KMS-11 (cell line): ENCODE data around the gene TMC7.

Source experiments
- H2AFZ ChIP-seq: fragments of 200-600 bp; sonication (generic); 2 replicates; pipeline ENCODE4 v1.6.1; 2016; ENCODE audit warnings: antibody characterized with exemption, mixed run types, low read depth
- H3K27ac ChIP-seq: fragments of 200-600 bp; sonication (generic); 2 replicates; pipeline ENCODE4 v1.6.1; 2016; ENCODE audit warnings: mild to moderate bottlenecking, mixed run types
- H3K27me3 ChIP-seq: fragments of 200-600 bp; sonication (generic); 2 replicates; pipeline ENCODE4 v1.6.1; 2017; ENCODE audit warnings: mild to moderate bottlenecking, low read depth, mixed run types, moderate library complexity; ENCODE audit not compliant: insufficient read depth
- H3K36me3 ChIP-seq: fragments of 200-600 bp; sonication (generic); 2 replicates; pipeline ENCODE4 v1.6.1; 2017; ENCODE audit warnings: mild to moderate bottlenecking, mixed run types; ENCODE audit not compliant: insufficient read depth
- H3K4me1 ChIP-seq: fragments of 200-600 bp; sonication (generic); 2 replicates; pipeline ENCODE4 v1.6.1; 2016; ENCODE audit warnings: mild to moderate bottlenecking, low read depth, mixed run types; ENCODE audit not compliant: poor library complexity, severe bottlenecking
- H3K4me2 ChIP-seq: fragments of 200-600 bp; sonication (generic); 2 replicates; pipeline ENCODE4 v1.7.0; 2016; ENCODE audit warnings: mild to moderate bottlenecking, mixed run types
- H3K4me3 ChIP-seq: fragments of 200-600 bp; sonication (generic); IDR thresholded peaks from 2 replicates; pipeline ENCODE4 v1.6.1; 2017; ENCODE audit warnings: low read depth, low read length, mixed read lengths; ENCODE audit not compliant: insufficient read depth
- H3K79me2 ChIP-seq: fragments of 200-600 bp; sonication (generic); 2 replicates; pipeline ENCODE4 v1.6.1; 2016; ENCODE audit warnings: low read depth, mixed run types; ENCODE audit not compliant: insufficient read depth
- H3K9ac ChIP-seq: fragments of 200-600 bp; sonication (generic); 2 replicates; pipeline ENCODE4 v1.6.1; 2016; ENCODE audit warnings: mild to moderate bottlenecking, mixed run types
- H4K20me1 ChIP-seq: fragments of 200-600 bp; sonication (generic); 2 replicates; pipeline ENCODE4 v1.6.1; 2016; ENCODE audit warnings: mild to moderate bottlenecking, mixed run types; ENCODE audit not compliant: insufficient read depth
- TF ChIP-seq, protein P1 (sequence below): fragments of 200-600 bp; sonication (generic); conservative IDR thresholded peaks from 2 replicates; pipeline ENCODE4 v1.6.1; 2017; ENCODE audit warnings: low read depth, mild to moderate bottlenecking, antibody characterized with exemption, low read length, moderate library complexity, mixed read lengths

TMC7 gene

GRCh38 chr16:19075511-19075910, 91.8 kb downstream of the TMC7 start:
- no peak overlapping the region for H3K27ac ChIP-seq
- no peaks in the 10 kb centered on the region for H3K27me3 ChIP-seq
- no peak overlapping the region for H2AFZ ChIP-seq
- H3K4me3 ChIP-seq: no peak overlapping the region
- no peak overlapping the region for H3K4me2 ChIP-seq
- H3K79me2 ChIP-seq: no peaks in the 10 kb centered on the region
- H3K9ac ChIP-seq: no peak overlapping the region
- H3K4me1 ChIP-seq: no peaks in the 10 kb centered on the region
- H4K20me1 ChIP-seq: no peaks in the 10 kb centered on the region
- H3K36me3 ChIP-seq: no peaks in the 10 kb centered on the region
- TF ChIP-seq, protein P1, sequence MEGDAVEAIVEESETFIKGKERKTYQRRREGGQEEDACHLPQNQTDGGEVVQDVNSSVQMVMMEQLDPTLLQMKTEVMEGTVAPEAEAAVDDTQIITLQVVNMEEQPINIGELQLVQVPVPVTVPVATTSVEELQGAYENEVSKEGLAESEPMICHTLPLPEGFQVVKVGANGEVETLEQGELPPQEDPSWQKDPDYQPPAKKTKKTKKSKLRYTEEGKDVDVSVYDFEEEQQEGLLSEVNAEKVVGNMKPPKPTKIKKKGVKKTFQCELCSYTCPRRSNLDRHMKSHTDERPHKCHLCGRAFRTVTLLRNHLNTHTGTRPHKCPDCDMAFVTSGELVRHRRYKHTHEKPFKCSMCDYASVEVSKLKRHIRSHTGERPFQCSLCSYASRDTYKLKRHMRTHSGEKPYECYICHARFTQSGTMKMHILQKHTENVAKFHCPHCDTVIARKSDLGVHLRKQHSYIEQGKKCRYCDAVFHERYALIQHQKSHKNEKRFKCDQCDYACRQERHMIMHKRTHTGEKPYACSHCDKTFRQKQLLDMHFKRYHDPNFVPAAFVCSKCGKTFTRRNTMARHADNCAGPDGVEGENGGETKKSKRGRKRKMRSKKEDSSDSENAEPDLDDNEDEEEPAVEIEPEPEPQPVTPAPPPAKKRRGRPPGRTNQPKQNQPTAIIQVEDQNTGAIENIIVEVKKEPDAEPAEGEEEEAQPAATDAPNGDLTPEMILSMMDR: no peak

GRCh38 chr16:19077879-19078278, 94.1 kb downstream of the TMC7 start:
- Histone ChIP-seq H3K27ac (no peak overlapping the region), H3K36me3 (no peaks in the 10 kb centered on the region), H3K4me3 (no peak overlapping the region), H2AFZ (no peak overlapping the region), H3K4me2 (no peak overlapping the region), H3K9ac (no peak overlapping the region), H4K20me1 (no peaks in the 10 kb centered on the region), H3K4me1 (no peaks in the 10 kb centered on the region), H3K27me3 (no peaks in the 10 kb centered on the region), H3K79me2 (no peaks in the 10 kb centered on the region)
- TF ChIP-seq, protein P1: no peak

DNA sequence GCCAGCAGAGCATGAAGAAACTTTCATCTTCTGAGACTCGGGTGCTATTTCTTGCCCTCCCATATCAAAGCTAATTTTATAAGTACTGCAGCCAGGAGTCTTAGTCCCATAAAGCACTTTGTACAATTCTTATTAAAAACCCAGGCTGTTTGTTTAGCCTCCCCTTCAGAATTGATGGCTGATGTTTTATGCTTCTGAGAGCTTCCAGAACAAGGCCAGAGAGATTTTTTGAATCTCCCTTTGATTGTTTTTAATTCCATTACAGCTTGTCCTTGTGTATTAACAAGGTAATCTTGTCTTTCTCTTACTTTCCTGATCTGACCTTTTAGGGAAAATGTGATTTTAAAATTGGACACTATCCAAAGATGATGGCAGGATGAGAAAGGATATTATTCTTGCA, 99.9 kb downstream of the TMC7 start:
- H3K36me3 ChIP-seq: no peaks in the 10 kb centered on the region
- H3K4me3 ChIP-seq: no peak overlapping the region
- no peaks in the 10 kb centered on the region for H4K20me1 ChIP-seq
- no peak overlapping the region for H3K9ac ChIP-seq
- no peak overlapping the region for H3K27ac ChIP-seq
- H3K27me3 ChIP-seq: no peaks in the 10 kb centered on the region
- H2AFZ ChIP-seq: no peak overlapping the region
- no peaks in the 10 kb centered on the region for H3K4me1 ChIP-seq
- TF ChIP-seq, protein P1: no peak
- no peak overlapping the region for H3K4me2 ChIP-seq
- H3K79me2 ChIP-seq: no peaks in the 10 kb centered on the region

DNA sequence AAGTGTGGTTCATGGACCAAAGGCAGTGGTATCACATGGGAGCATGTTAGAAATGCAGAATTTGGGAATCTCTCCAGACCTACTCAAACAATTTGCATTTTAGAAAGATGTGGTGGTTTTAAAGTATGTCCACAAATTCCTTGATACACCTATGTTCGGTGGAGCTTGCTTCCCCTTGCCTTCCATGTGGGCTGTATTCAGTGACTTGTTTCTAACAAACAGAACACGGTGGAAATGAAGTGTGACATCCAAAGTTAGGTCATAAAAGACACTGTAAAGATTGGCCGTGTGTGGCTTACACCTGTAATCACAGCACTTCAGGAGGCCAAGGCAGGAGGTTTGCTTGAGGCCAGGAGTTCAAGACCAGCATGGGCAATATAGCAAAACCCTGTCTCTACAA, 100.4 kb downstream of the TMC7 start:
- no peaks in the 10 kb centered on the region for H3K4me1 ChIP-seq
- no peak overlapping the region for H2AFZ ChIP-seq
- H3K4me3 ChIP-seq: no peak overlapping the region
- no peak overlapping the region for H3K4me2 ChIP-seq
- H4K20me1 ChIP-seq: no peaks in the 10 kb centered on the region
- H3K9ac ChIP-seq: no peak overlapping the region
- H3K79me2 ChIP-seq: no peaks in the 10 kb centered on the region
- no peaks in the 10 kb centered on the region for H3K36me3 ChIP-seq
- no peak overlapping the region for H3K27ac ChIP-seq
- H3K27me3 ChIP-seq: no peaks in the 10 kb centered on the region
- TF ChIP-seq, protein P1: no peak

GRCh38 chr16:19084879-19085278, 101.1 kb downstream of the TMC7 start:
- H4K20me1 ChIP-seq: no peaks in the 10 kb centered on the region
- TF ChIP-seq, protein P1: no peak
- H3K79me2 ChIP-seq: no peaks in the 10 kb centered on the region
- H2AFZ ChIP-seq: no peak overlapping the region
- no peaks in the 10 kb centered on the region for H3K4me1 ChIP-seq
- no peak overlapping the region for H3K4me3 ChIP-seq
- H3K27ac ChIP-seq: no peak overlapping the region
- H3K36me3 ChIP-seq: no peaks in the 10 kb centered on the region
- H3K9ac ChIP-seq: no peak overlapping the region
- no peaks in the 10 kb centered on the region for H3K27me3 ChIP-seq
- H3K4me2 ChIP-seq: no peak overlapping the region
